Measurements from ENCODE around the gene ZNF606. TPM values are rescaled to one million over a fixed set of nuclear protein-coding genes. Genes with fewer than 3 reads are reported as not detected.

Gene ZNF606
- total and polyA plus RNA-seq, 8 donors, result 4.8 to 12.2 (median 6.4) TPM

DNA sequence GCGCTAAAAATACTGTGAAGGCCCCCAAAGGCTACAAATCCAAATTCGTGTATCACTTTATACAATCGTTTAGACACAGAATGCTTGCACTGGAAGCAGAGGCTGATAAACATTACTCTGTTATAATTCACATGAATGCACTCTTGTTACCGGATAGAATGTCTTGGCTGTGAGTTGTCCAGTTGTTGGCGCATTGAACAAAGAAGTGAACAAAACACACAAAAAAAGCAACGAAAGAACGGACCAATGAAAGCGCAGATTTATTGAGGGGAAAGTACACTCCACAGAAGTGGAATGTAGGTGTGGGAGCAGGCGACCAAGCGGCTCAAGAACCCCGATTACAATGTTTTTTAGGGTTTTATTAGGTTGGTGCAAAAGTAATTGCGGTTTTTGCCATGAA lies 66.9 kb downstream of the ZNF606 start:
- WGBS, 2 donors, result 79 to 86% methylated on average over 12 of the region's 12 CpGs
- FAIRE-seq, result no peak
- DNase-seq, result no peak
- Histone ChIP-seq H3K36me3 (no peaks in the 10 kb centered on the region), H3K9me3 (no peaks in the 10 kb centered on the region), H3K4me3 (no peak overlapping the region), H3K4me1 (no peaks in the 10 kb centered on the region), H3K27ac (no peak overlapping the region), H3K27me3 (no peaks in the 10 kb centered on the region)
- intact Hi-C loops (cut with DNase I), result no loop called here
- TF ChIP-seq, protein P1, sequence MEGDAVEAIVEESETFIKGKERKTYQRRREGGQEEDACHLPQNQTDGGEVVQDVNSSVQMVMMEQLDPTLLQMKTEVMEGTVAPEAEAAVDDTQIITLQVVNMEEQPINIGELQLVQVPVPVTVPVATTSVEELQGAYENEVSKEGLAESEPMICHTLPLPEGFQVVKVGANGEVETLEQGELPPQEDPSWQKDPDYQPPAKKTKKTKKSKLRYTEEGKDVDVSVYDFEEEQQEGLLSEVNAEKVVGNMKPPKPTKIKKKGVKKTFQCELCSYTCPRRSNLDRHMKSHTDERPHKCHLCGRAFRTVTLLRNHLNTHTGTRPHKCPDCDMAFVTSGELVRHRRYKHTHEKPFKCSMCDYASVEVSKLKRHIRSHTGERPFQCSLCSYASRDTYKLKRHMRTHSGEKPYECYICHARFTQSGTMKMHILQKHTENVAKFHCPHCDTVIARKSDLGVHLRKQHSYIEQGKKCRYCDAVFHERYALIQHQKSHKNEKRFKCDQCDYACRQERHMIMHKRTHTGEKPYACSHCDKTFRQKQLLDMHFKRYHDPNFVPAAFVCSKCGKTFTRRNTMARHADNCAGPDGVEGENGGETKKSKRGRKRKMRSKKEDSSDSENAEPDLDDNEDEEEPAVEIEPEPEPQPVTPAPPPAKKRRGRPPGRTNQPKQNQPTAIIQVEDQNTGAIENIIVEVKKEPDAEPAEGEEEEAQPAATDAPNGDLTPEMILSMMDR (IDR thresholded peaks at IDR 0.05), result no peak
- ATAC-seq, result no peak

DNA sequence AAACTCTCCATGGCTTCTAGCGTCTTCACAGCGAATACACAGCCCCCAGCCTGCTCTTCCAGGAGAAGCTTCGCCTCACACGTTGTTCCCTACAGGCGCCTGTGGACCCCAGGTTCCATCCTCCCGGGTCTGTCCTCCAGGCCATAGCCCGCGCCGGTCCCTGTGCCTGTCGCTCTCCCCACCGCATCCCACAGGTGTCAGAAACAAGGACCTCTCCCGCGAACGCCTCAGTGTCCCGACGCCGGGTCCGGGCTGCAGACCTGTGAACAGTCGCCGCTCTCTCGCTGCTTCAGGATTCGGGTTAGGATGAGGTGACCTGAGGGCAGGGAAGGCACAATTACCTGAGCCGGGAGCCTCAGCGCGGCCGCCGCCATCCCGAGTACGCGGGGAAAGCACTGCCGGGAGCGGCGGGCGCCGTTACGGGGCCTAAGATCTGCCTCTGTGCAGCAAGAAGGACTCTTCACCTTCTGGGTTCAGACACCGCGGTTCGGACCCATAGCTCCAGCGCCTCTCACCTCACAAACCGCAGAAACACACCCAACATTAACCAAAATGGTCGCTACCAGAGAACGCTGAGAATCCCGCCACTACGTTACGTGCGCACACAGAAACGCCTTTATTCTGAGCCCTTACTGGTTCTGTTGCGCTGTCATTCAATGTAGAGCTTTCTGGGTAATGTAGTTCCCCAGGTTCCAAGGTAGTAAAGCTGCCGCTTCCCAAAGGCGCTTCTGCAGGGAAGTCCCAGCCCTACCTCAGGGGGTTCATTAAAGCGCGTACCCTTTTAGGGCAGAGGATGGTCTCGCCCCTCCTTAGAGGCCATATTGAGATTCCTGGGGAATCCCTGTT lies 67.6 kb downstream of the ZNF606 start, which contains the start of gene ZNF418:
Gene ZNF418 (minus strand): TSS at position 583 of the 846 bp plus-strand sequence. CDS start 1,580 bp downstream, outside the sequence.
- 2% methylated on average over 54 of the region's 54 CpGs for WGBS, 2 donors
- FAIRE-seq (no peak), ATAC-seq (peak; percentile 98 to 100 (median 100)), DNase-seq (peak; percentile 31 to 76 (median 58))
- peaks cover 0 to under 1% (median 0%) of the 10 kb centered on the region in 3 donors for H3K36me3 ChIP-seq
- no peaks in the 10 kb centered on the region for H3K4me1 ChIP-seq
- intact Hi-C loops (cut with DNase I), result no loop called here
- H3K27me3 ChIP-seq, result no peaks in the 10 kb centered on the region
- H3K9me3 ChIP-seq, result no peaks in the 10 kb centered on the region
- TF ChIP-seq, protein P1 (IDR thresholded peaks at IDR 0.05), result no peak
- H3K4me3 ChIP-seq, result peak within 1 kb of the TSS; percentile 32 to 69 (median 48)
- H3K27ac ChIP-seq, result peak within 1 kb of the TSS; percentile 37 to 63 (median 52)

DNA sequence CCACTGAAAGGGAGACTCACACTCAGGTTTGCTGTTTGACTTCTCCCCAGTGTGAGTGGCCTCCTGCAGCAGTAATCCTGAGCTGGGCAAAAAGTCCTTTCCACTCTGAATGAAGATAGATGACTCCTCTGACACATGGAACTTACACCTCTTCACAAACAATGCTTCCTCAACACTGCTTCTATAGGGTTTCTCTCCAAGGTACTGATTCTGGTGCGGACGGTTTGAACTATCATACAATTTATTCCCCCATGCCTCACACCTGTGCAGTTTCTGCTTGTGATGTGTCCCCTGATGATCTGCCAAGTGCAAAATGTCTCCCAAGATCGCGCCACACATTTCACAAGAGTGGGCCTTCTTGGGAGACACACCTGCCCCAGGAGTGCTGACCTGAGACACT lies 75.0 kb downstream of the ZNF606 start:
- peaks cover 0 to 5% (median 0%) of the 10 kb centered on the region in 4 donors for H3K9me3 ChIP-seq
- WGBS, 2 donors, result 99% methylated on average over 4 of the region's 4 CpGs
- H3K36me3 ChIP-seq, result peaks cover 0 to 21% (median 2%) of the 10 kb centered on the region in 3 donors
- no peak for ATAC-seq
- no peak for FAIRE-seq
- no peak for DNase-seq
- H3K27me3 ChIP-seq, result no peaks in the 10 kb centered on the region
- TF ChIP-seq, protein P1 (IDR thresholded peaks at IDR 0.05), result no peak
- H3K4me1 ChIP-seq, result no peaks in the 10 kb centered on the region
- no peak overlapping the region for H3K27ac ChIP-seq
- no peak overlapping the region for H3K4me3 ChIP-seq
- intact Hi-C loops (cut with DNase I), result no loop called here

Other genes starting within 250 kb of the ZNF606 start
- 10 to 100 TPM in 1 of 6 donors, 1 to 10 TPM in 5; 3.9 to 12.9 (median 5.3) TPM for gene ZNF586, start 233.1 kb downstream of the ZNF606 start, total RNA-seq
- 1 to 10 TPM; 3.0 to 4.3 TPM for gene ZNF586, start 233.1 kb downstream of the ZNF606 start, polyA plus RNA-seq
- gene ZNF552, start 187.9 kb downstream of the ZNF606 start, total RNA-seq, result 1 to 10 TPM; 3.4 to 5.8 (median 4.1) TPM
- gene ZNF552, start 187.9 kb downstream of the ZNF606 start, polyA plus RNA-seq, result 1 to 10 TPM; 3.4 to 4.7 TPM
- gene ZNF587B, start 172.5 kb downstream of the ZNF606 start, total RNA-seq, result 10 to 100 TPM in 1 of 6 donors, 1 to 10 TPM in 5; 8.0 to 10.3 (median 9.0) TPM
- gene ZNF587B, start 172.5 kb downstream of the ZNF606 start, polyA plus RNA-seq, result 1 to 10 TPM; 4.4 to 8.4 TPM
- gene ZNF587, start 153.0 kb downstream of the ZNF606 start, total RNA-seq, result 10 to 100 TPM; 12.2 to 29.5 (median 16.1) TPM
- 10 to 100 TPM in 1 of 2 donors, 1 to 10 TPM in 1; 9.3 to 28.2 TPM for gene ZNF587, start 153.0 kb downstream of the ZNF606 start, polyA plus RNA-seq
- gene ZNF814, start 113.8 kb downstream of the ZNF606 start, total RNA-seq, result 1 to 10 TPM; 3.7 to 7.7 (median 6.0) TPM
- 10 to 100 TPM in 1 of 2 donors, 1 to 10 TPM in 1; 9.8 to 10.8 TPM for gene ZNF814, start 113.8 kb downstream of the ZNF606 start, polyA plus RNA-seq
- 10 to 100 TPM in 1 of 6 donors, 1 to 10 TPM in 5; 4.8 to 15.3 (median 6.6) TPM for gene ZNF417, start 86.2 kb downstream of the ZNF606 start, total RNA-seq
- 1 to 10 TPM; 2.8 to 3.3 TPM for gene ZNF417, start 86.2 kb downstream of the ZNF606 start, polyA plus RNA-seq
- 1 to 10 TPM; 2.6 to 6.3 (median 4.0) TPM for gene ZNF418, start 67.4 kb downstream of the ZNF606 start, total RNA-seq
- gene ZNF418, start 67.4 kb downstream of the ZNF606 start, polyA plus RNA-seq, result 1 to 10 TPM; 4.6 to 8.4 TPM
- 1 to 10 TPM; 1.9 to 2.6 (median 2.1) TPM for gene ZNF256, start 55.1 kb downstream of the ZNF606 start, total RNA-seq
- 1 to 10 TPM in 1 of 2 donors, under 1 TPM in 1; 0.95 to 2.5 TPM for gene ZNF256, start 55.1 kb downstream of the ZNF606 start, polyA plus RNA-seq
- gene C19orf18, start 28.3 kb downstream of the ZNF606 start, total RNA-seq, result under 1 TPM in 5 of 6 donors, not detected in 1; 0.16 to 0.78 (median 0.42) TPM
- 1 to 10 TPM; 2.5 to 7.9 TPM for gene C19orf18, start 28.3 kb downstream of the ZNF606 start, polyA plus RNA-seq
- gene ZSCAN1, start 31.2 kb upstream of the ZNF606 start, total RNA-seq, result under 1 TPM in 5 of 6 donors, not detected in 1; 0.25 to 0.49 (median 0.32) TPM
- 1 to 10 TPM; 2.5 to 7.1 TPM for gene ZSCAN1, start 31.2 kb upstream of the ZNF606 start, polyA plus RNA-seq
- gene ZNF135, start 56.5 kb upstream of the ZNF606 start, total RNA-seq, result 1 to 10 TPM; 1.1 to 5.0 (median 2.0) TPM
- gene ZNF135, start 56.5 kb upstream of the ZNF606 start, polyA plus RNA-seq, result 10 to 100 TPM in 1 of 2 donors, 1 to 10 TPM in 1; 8.5 to 11.6 TPM
- gene ZSCAN18, start 95.4 kb upstream of the ZNF606 start, total RNA-seq, result 10 to 100 TPM; 17.3 to 37.4 (median 21.1) TPM
- 10 to 100 TPM; 39.1 to 93.0 TPM for gene ZSCAN18, start 95.4 kb upstream of the ZNF606 start, polyA plus RNA-seq
- gene ZNF329, start 148.0 kb upstream of the ZNF606 start, total RNA-seq, result 1 to 10 TPM; 2.3 to 6.2 (median 3.4) TPM
- gene ZNF329, start 148.0 kb upstream of the ZNF606 start, polyA plus RNA-seq, result 1 to 10 TPM; 2.2 to 4.1 TPM
- 10 to 100 TPM in 2 of 6 donors, 1 to 10 TPM in 4; 6.4 to 13.0 (median 7.3) TPM for gene ZNF274, start 180.2 kb upstream of the ZNF606 start, total RNA-seq
- gene ZNF274, start 180.2 kb upstream of the ZNF606 start, polyA plus RNA-seq, result 10 to 100 TPM in 1 of 2 donors, 1 to 10 TPM in 1; 8.3 to 15.1 TPM
- gene ZNF544, start 226.1 kb upstream of the ZNF606 start, total RNA-seq, result 10 to 100 TPM in 2 of 6 donors, 1 to 10 TPM in 4; 6.5 to 15.8 (median 7.9) TPM
- 10 to 100 TPM; 11.2 to 13.1 TPM for gene ZNF544, start 226.1 kb upstream of the ZNF606 start, polyA plus RNA-seq